Osteocyte (in vitro differentiated cells): ENCODE results near the gene ABCG5. TPM values are rescaled to one million over a fixed set of nuclear protein-coding genes. Genes with fewer than 3 reads are reported as not detected.

Experiments used
- DNase-seq: peaks from one replicate; pipeline ENCODE4 v3.0.0; 2021; ENCODE audit warnings: mixed read lengths; ENCODE audit not compliant: unreplicated experiment; ENCODE audit errors: extremely low spot score
- H3K27ac Mint-ChIP-seq: one replicate; pipeline ENCODE4 v1.8.0; 2021; ENCODE audit warnings: mild to moderate bottlenecking, mixed read lengths; ENCODE audit not compliant: unreplicated experiment
- H3K27me3 Mint-ChIP-seq: one replicate; pipeline ENCODE4 v1.8.0; 2021; ENCODE audit warnings: mixed read lengths; ENCODE audit not compliant: unreplicated experiment
- H3K36me3 Mint-ChIP-seq: one replicate; pipeline ENCODE4 v1.8.0; 2021; ENCODE audit warnings: mixed read lengths; ENCODE audit not compliant: unreplicated experiment
- H3K4me1 Mint-ChIP-seq: one replicate; pipeline ENCODE4 v1.8.0; 2021; ENCODE audit warnings: mixed read lengths; ENCODE audit not compliant: unreplicated experiment
- H3K4me3 Mint-ChIP-seq: one replicate; pipeline ENCODE4 v1.8.0; 2021; ENCODE audit warnings: mild to moderate bottlenecking, moderate library complexity, mixed read lengths; ENCODE audit not compliant: unreplicated experiment
- H3K9me3 Mint-ChIP-seq: one replicate; pipeline ENCODE4 v1.8.0; 2021; ENCODE audit warnings: mixed read lengths; ENCODE audit not compliant: unreplicated experiment
- total RNA-seq: library from RNA; stranded (reverse); gene quantifications from 2 replicates; pipeline ENCODE4 v1.2.1, GENCODE V29; 2021
- TF ChIP-seq, protein P1 (sequence below): fragments of 200-600 bp; sonication (generic); IDR thresholded peaks from 2 replicates; pipeline ENCODE4 v1.5.0; 2021; ENCODE audit warnings: antibody characterized with exemption, mild to moderate bottlenecking, moderate library complexity

Gene ABCG5
- total RNA-seq, 1 donor from 2014 or later: not detected

DNA sequence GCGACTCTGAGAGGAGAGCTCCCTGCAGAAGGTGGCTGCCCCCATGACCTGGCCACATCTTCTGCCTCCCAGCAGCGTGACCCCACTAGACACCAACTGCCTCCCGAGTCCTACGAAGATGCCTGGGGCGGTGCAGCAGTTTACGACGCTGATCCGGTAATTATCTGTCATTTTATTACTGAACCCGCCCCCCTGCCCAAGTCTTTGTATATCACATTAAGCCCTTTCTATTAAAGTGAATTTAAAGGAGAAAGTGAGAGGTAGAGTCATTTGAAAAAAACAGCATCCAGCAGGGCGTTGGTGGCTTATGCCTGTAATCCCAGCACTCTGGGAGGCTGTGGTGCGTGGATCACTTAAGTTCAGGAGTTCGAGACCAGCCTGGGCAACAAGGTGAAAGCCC lies 33.5 kb upstream of the ABCG5 start:
- Mint-ChIP-seq H3K4me3 (no peak overlapping the region), H3K4me1 (no peaks in the 10 kb centered on the region), H3K27me3 (peaks cover 76% of the 10 kb centered on the region), H3K27ac (no peak overlapping the region), H3K9me3 (no peaks in the 10 kb centered on the region), H3K36me3 (no peaks in the 10 kb centered on the region)
- DNase-seq: peak; percentile 73
- TF ChIP-seq, protein P1, sequence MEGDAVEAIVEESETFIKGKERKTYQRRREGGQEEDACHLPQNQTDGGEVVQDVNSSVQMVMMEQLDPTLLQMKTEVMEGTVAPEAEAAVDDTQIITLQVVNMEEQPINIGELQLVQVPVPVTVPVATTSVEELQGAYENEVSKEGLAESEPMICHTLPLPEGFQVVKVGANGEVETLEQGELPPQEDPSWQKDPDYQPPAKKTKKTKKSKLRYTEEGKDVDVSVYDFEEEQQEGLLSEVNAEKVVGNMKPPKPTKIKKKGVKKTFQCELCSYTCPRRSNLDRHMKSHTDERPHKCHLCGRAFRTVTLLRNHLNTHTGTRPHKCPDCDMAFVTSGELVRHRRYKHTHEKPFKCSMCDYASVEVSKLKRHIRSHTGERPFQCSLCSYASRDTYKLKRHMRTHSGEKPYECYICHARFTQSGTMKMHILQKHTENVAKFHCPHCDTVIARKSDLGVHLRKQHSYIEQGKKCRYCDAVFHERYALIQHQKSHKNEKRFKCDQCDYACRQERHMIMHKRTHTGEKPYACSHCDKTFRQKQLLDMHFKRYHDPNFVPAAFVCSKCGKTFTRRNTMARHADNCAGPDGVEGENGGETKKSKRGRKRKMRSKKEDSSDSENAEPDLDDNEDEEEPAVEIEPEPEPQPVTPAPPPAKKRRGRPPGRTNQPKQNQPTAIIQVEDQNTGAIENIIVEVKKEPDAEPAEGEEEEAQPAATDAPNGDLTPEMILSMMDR: no peak

DNA sequence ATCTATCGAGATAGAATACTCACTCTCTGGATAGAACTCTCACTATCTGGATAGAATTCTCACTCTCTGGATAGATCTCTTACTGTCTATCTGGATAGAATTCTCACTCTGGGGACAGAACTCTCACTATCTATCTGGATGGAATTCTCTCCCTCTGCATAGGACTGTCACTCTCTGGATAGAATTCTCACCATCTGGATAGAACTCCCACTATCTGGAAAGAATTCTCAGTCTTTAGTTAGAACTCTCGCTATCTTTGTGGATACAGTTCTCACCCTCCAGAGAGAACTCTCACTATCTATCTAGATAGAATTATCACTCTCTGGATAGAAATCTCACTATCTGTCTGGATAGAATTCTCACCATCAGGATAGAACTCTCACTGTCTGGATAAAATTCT lies 16.7 kb upstream of the ABCG5 start:
- H3K27me3 Mint-ChIP-seq: peaks cover 61% of the 10 kb centered on the region
- H3K4me1 Mint-ChIP-seq: no peaks in the 10 kb centered on the region
- H3K27ac Mint-ChIP-seq: no peak overlapping the region
- H3K36me3 Mint-ChIP-seq: no peaks in the 10 kb centered on the region
- TF ChIP-seq, protein P1: no peak
- no peak for DNase-seq
- H3K9me3 Mint-ChIP-seq: no peaks in the 10 kb centered on the region
- H3K4me3 Mint-ChIP-seq: no peak overlapping the region

DNA sequence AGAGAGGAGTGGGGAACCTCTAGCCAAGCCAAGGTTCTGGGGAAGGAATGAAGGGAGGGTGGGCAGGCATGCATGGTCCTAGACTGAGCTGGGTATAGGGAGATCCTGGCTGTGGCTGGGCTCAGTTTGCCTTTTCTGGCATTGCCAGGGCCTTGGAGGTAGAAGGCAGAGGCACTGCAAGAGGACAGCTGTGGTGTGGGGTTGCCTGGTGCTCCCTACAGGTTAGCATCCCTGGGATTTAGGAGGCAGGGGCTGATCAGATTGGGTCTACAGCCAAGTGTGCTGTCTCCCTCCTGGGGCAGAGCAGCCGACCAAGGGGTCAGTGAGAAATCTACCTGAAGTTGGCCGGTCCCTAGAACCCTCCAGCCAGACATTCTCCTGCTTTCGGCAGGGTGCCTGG lies 16.0 kb upstream of the ABCG5 start:
- no peak overlapping the region for H3K4me3 Mint-ChIP-seq
- no peaks in the 10 kb centered on the region for H3K36me3 Mint-ChIP-seq
- peak; percentile 66 for DNase-seq
- H3K27ac Mint-ChIP-seq: no peak overlapping the region
- no peaks in the 10 kb centered on the region for H3K4me1 Mint-ChIP-seq
- peaks cover 57% of the 10 kb centered on the region for H3K27me3 Mint-ChIP-seq
- TF ChIP-seq, protein P1: no peak
- H3K9me3 Mint-ChIP-seq: no peaks in the 10 kb centered on the region

DNA sequence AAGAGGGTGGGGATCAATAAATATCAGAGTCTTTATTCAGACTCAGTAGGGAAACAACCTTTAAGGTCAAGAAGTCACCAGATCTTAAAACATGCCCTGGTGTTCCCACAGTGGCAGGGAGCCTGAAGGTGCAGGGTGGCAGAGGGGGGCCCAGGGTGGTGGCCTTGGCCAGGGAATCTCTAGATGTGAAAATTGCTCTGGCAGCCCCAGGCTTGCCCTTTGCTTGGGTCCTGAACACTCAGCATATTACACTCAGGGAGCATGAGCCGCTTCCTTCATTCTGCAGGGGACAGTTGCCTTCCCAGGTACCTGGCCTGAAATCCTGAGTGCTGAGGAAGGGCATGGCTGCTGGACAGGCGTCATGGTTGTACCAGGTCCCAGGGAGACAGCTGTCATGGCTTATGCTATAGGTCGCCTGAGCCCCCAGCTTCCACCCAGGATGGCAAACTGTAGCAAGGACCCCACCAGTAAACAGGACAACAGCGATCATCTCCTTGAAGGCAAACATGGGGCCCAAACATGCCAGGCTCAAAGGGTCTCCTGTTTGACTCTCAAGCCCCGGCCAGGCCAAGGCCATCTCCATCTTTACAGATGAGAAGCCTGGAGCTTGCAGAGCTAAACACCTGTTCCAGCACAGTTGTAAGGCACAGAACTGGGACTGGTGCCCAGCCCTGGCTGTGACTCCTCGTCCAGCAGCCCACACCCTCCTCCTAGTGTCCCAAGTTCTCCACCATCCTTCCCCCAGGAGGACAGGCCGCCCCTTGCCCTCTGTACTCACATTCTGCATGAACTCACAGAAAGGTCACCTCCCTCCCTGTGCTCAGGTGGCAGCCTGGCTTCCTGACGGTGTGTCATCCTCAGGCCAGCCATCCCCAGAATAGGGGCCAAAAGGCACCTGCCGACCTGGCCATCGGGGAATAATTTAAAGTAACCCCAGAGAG lies 14.8 kb upstream of the ABCG5 start:
- H3K4me3 Mint-ChIP-seq: no peak overlapping the region

DNA sequence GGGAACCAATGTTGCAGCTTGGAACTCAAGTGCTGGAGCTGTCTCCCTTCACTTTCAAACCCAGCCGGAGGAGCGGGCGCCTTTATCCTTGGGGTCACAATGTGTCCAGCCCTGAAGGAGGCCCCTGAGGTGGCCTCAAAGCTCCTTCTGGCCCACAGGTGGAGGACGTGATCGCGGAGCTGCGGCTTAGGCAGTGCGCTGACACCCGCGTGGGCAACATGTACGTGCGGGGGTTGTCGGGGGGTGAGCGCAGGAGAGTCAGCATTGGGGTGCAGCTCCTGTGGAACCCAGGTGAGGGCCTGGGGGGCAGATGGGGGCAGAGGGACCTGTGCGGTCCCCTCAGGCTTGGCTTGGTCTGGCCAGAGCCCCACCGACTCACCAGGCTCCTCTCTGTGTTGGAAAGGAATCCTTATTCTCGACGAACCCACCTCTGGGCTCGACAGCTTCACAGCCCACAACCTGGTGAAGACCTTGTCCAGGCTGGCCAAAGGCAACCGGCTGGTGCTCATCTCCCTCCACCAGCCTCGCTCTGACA lies 13.6 kb upstream of the ABCG5 start:
- Mint-ChIP-seq H3K4me1 (no peaks in the 10 kb centered on the region), H3K27me3 (peaks cover 34% of the 10 kb centered on the region), H3K4me3 (no peak overlapping the region), H3K9me3 (no peaks in the 10 kb centered on the region), H3K27ac (no peak overlapping the region), H3K36me3 (no peaks in the 10 kb centered on the region)
- no peak for DNase-seq
- TF ChIP-seq, protein P1: no peak

More for the DNA sequence above, 14.8 kb upstream of the ABCG5 start:
- Mint-ChIP-seq H3K27me3 (peaks cover 44% of the 10 kb centered on the region), H3K4me1 (no peaks in the 10 kb centered on the region), H3K9me3 (no peaks in the 10 kb centered on the region), H3K27ac (no peak overlapping the region), H3K36me3 (no peaks in the 10 kb centered on the region)
- TF ChIP-seq, protein P1: no peak
- DNase-seq: peak; percentile 80
